CD14-positive monocyte (primary cell): Measurements from ENCODE around the gene SPDYE4. TPM values are rescaled to one million over a fixed set of nuclear protein-coding genes. Genes with fewer than 3 reads are reported as not detected.

Experiments
- DNase-seq, 3 donors: peaks; one replicate each; pipeline ENCODE4 v3.0.0-alpha.2; 2011 to 2022
- H2AFZ ChIP-seq: 2 replicates; pipeline ENCODE4 v1.6.0; 2012; ENCODE audit warnings: mild to moderate bottlenecking, low read depth, low read length, inconsistent platforms; ENCODE audit not compliant: insufficient read depth, poor library complexity, severe bottlenecking
- H3K27ac ChIP-seq, 2 donors: 1 replicate in 1 of 2; 2 replicates in 1 of 2; pipeline ENCODE4 v1.5.1; 2012 to 2013; ENCODE audit warnings: low read length in 2 of 2, control low read depth in 1 of 2, inconsistent platforms in 1 of 2, low read depth in 1 of 2, mild to moderate bottlenecking in 1 of 2
- H3K27me3 ChIP-seq, 2 donors: one replicate each; pipeline versions ENCODE4 v1.6.0 to v1.6.1; 2011 to 2013; ENCODE audit warnings: low read length in 2 of 2; ENCODE audit not compliant: control insufficient read depth in 2 of 2, insufficient read depth in 2 of 2
- H3K36me3 ChIP-seq, 2 donors: replicated peaks in 1 of 2; 1 replicate in 1 of 2; 2 replicates in 1 of 2; pipeline versions ENCODE4 v1.5.1 to v1.6.1; 2012 to 2013; ENCODE audit warnings: low read length in 2 of 2, control low read depth in 1 of 2, inconsistent platforms in 1 of 2, mild to moderate bottlenecking in 1 of 2; ENCODE audit not compliant: insufficient read depth in 2 of 2, control insufficient read depth in 1 of 2
- H3K4me1 ChIP-seq, 2 donors: 1 replicate in 1 of 2; 2 replicates in 1 of 2; pipeline versions ENCODE4 v1.5.1 to v1.6.1; 2012 to 2013; ENCODE audit warnings: low read length in 2 of 2, control low read depth in 1 of 2, inconsistent platforms in 1 of 2, mild to moderate bottlenecking in 1 of 2, moderate library complexity in 1 of 2; ENCODE audit not compliant: insufficient read depth in 2 of 2, control insufficient read depth in 1 of 2
- H3K4me2 ChIP-seq: replicated peaks from 2 replicates; pipeline ENCODE3; 2012; ENCODE audit warnings: low read length, moderate library complexity, mild to moderate bottlenecking; ENCODE audit not compliant: poor library complexity, severe bottlenecking; ENCODE audit errors: extremely low read depth
- H3K4me3 ChIP-seq, 3 experiments: fragments of 200-600 bp in 1 of 3; sonication (generic) in 1 of 3; replicated peaks in 1 of 3; 1 replicate in 2 of 3; 2 replicates in 1 of 3; pipeline ENCODE4 v1.5.1; 2011 to 2013; ENCODE audit warnings: low read length in 3 of 3, mild to moderate bottlenecking in 3 of 3, control low read depth in 2 of 3, low read depth in 2 of 3, inconsistent platforms in 1 of 3, moderate library complexity in 1 of 3
- H3K79me2 ChIP-seq: 2 replicates; pipeline ENCODE4 v1.6.0; 2012; ENCODE audit warnings: mild to moderate bottlenecking, control low read depth, inconsistent platforms, low read length, moderate library complexity; ENCODE audit not compliant: insufficient read depth
- H3K9ac ChIP-seq: 2 replicates; pipeline ENCODE4 v1.6.0; 2017; ENCODE audit warnings: low read length, mild to moderate bottlenecking; ENCODE audit not compliant: insufficient read depth, poor library complexity, severe bottlenecking
- H3K9me3 ChIP-seq, 2 donors: replicated peaks in 1 of 2; 1 replicate in 1 of 2; 2 replicates in 1 of 2; pipeline versions ENCODE4 v1.5.1 to v1.6.1; 2012 to 2013; ENCODE audit warnings: low read length in 2 of 2, control low read depth in 1 of 2; ENCODE audit not compliant: control insufficient read depth in 1 of 2, insufficient read depth in 1 of 2
- H4K20me1 ChIP-seq: 2 replicates; pipeline ENCODE4 v1.6.0; 2012; ENCODE audit warnings: mild to moderate bottlenecking, low read length, control low read depth, moderate library complexity; ENCODE audit not compliant: insufficient read depth
- H3K27ac Mint-ChIP-seq, 7 donors: one replicate each; pipeline ENCODE4 v1.8.0; 2020; ENCODE audit warnings: mild to moderate bottlenecking in 7 of 7, mixed read lengths in 7 of 7, moderate library complexity in 6 of 7, inconsistent platforms in 2 of 7
- H3K27me3 Mint-ChIP-seq, 3 donors: one replicate each; pipeline ENCODE4 v1.8.0; 2021 to 2022; ENCODE audit warnings: low read depth in 3 of 3, mild to moderate bottlenecking in 3 of 3, mixed read lengths in 3 of 3, moderate library complexity in 3 of 3, inconsistent platforms in 1 of 3
- H3K36me3 Mint-ChIP-seq, 2 donors: one replicate each; pipeline ENCODE4 v1.8.0; 2020; ENCODE audit warnings: mixed read lengths in 2 of 2, inconsistent platforms in 1 of 2, mild to moderate bottlenecking in 1 of 2
- H3K4me1 Mint-ChIP-seq: one replicate; pipeline ENCODE4 v1.8.0; 2020; ENCODE audit warnings: mild to moderate bottlenecking, mixed read lengths
- H3K4me3 Mint-ChIP-seq, 2 donors: one replicate each; pipeline ENCODE4 v1.8.0; 2020; ENCODE audit warnings: mild to moderate bottlenecking in 2 of 2, mixed read lengths in 2 of 2, moderate library complexity in 1 of 2
- H3K9me3 Mint-ChIP-seq, 7 donors: one replicate each; pipeline ENCODE4 v1.8.0; 2020 to 2022; ENCODE audit warnings: mixed read lengths in 7 of 7, mild to moderate bottlenecking in 6 of 7, moderate library complexity in 6 of 7, inconsistent platforms in 2 of 7
- CTCF ChIP-seq: fragments of 200-600 bp; IDR thresholded peaks from one replicate; pipeline ENCODE4 v1.8.0; 2022; ENCODE audit warnings: antibody characterized with exemption, mild to moderate bottlenecking
- WGBS: methylation state at CpG from one replicate; pipeline ENCODE4 v1.1.5; 2013; ENCODE audit warnings: missing lambda C conversion rate; ENCODE audit not compliant: insufficient coverage; 5-methylcytosine and 5-hydroxymethylcytosine counted together
- intact Hi-C, 2 donors: fragments of 100-400 bp; cut with micrococcal nuclease; formaldehyde crosslinking; loops; one replicate each; pipeline versions ENCODE4 v1.15.0 to v1.15.1; 2023
- polyA plus RNA-seq, 3 donors: library from polyadenylated mRNA; depleted of rRNA in 1 of 3; unstranded in 2 of 3; stranded (reverse) in 1 of 3; fragments of 300-500 nt in 2 of 3; fragments of >200 nt in 1 of 3; fragmentation: Illumina TruSeq in 2 of 3; gene quantifications; 1 replicate in 2 of 3; 2 replicates in 1 of 3; pipeline ENCODE4 v1.2.3, GENCODE V29; 2012 to 2021

Gene SPDYE4
- polyA plus RNA-seq, 3 donors, result 0.09 TPM; not detected in 2

DNA sequence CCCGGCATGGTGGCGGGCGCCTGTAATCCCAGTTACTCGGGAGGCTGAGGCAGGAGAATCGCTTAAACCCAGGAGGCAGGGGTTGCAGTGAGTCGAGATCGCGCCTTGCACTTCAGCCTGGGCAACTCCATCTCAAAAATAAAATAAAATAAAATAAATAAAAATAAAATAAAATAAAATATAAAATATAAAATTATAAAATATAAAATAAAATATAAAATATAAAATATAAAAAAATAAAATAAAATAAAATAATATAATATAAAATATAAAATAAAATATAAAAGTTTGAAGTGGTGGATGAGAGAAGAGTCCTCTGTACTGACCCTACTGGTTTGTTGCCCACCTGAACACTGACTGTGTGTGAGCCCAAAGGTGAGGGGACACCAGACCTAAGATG is 28.9 kb downstream of the SPDYE4 start:
- Histone ChIP-seq H3K4me3 (no peak overlapping the region), H3K9me3 (no peaks in the 10 kb centered on the region), H3K4me1 (peaks cover 12 to 18% of the 10 kb centered on the region in 2 donors), H4K20me1 (no peaks in the 10 kb centered on the region), H3K27ac (no peak overlapping the region), H3K9ac (no peak overlapping the region), H3K4me2 (no peak overlapping the region), H3K27me3 (no peaks in the 10 kb centered on the region), H3K36me3 (no peaks in the 10 kb centered on the region), H3K79me2 (no peaks in the 10 kb centered on the region), H2AFZ (no peak overlapping the region)
- Mint-ChIP-seq H3K4me1 (peaks cover 24% of the 10 kb centered on the region), H3K27ac (no peak overlapping the region), H3K36me3 (no peaks in the 10 kb centered on the region), H3K27me3 (peaks cover 2 to 6% (median 3%) of the 10 kb centered on the region in 3 donors), H3K9me3 (no peaks in the 10 kb centered on the region), H3K4me3 (no peak overlapping the region)
- no peak for TF ChIP-seq CTCF
- intact Hi-C loops, result no loop called here
- 100% methylated on average over 4 of the region's 8 CpGs for WGBS
- no peak for DNase-seq

- Histone ChIP-seq H3K4me1 (peaks cover 12 to 18% of the 10 kb centered on the region in 2 donors), H3K9me3 (no peaks in the 10 kb centered on the region), H3K4me3 (no peak overlapping the region), H3K27ac (no peak overlapping the region), H3K36me3 (no peaks in the 10 kb centered on the region), H3K4me2 (no peak overlapping the region), H3K79me2 (no peaks in the 10 kb centered on the region), H3K9ac (no peak overlapping the region), H2AFZ (no peak overlapping the region), H4K20me1 (no peaks in the 10 kb centered on the region), H3K27me3 (no peaks in the 10 kb centered on the region)
- peaks cover 2 to 6% (median 3%) of the 10 kb centered on the region in 3 donors for H3K27me3 Mint-ChIP-seq
- no peak overlapping the region for H3K4me3 Mint-ChIP-seq
- H3K27ac Mint-ChIP-seq, result no peak overlapping the region
- TF ChIP-seq CTCF, result no peak
- H3K4me1 Mint-ChIP-seq, result peaks cover 24% of the 10 kb centered on the region
- intact Hi-C loops, result no loop called here
- H3K36me3 Mint-ChIP-seq, result no peaks in the 10 kb centered on the region
- 83% methylated on average over 3 of the region's 5 CpGs for WGBS
- no peak for DNase-seq
- no peaks in the 10 kb centered on the region for H3K9me3 Mint-ChIP-seq
Observed at GRCh38 chr17:8728971-8729370, 29.4 kb downstream of the SPDYE4 start.
